GM19438 (cell line): ENCODE results near the gene GAS2L2.

Source experiments
- ATAC-seq: cut with Tn5 transposase; IDR thresholded peaks from one replicate; pipeline ENCODE4 v1.9.1; 2021; ENCODE audit warnings: low read depth; ENCODE audit not compliant: unreplicated experiment

The GAS2L2 gene

GRCh38 chr17:35752945-35753764, at the start of gene GAS2L2:
Gene GAS2L2, minus strand, starts transcription at chr17:35753239. Its CDS starts 389 bp downstream, at chr17:35752850.
- no peak for ATAC-seq

GRCh38 chr17:35801583-35802224, 48.7 kb upstream of the GAS2L2 start:
- no peak for ATAC-seq

GRCh38 chr17:35799942-35800341, 46.9 kb upstream of the GAS2L2 start:
- ATAC-seq, result no peak

- no peak for ATAC-seq
Observed at GRCh38 chr17:35797918-35798317, 44.9 kb upstream of the GAS2L2 start.

- no peak for ATAC-seq
Observed at GRCh38 chr17:35797370-35797769, 44.3 kb upstream of the GAS2L2 start.

GRCh38 chr17:35796942-35797341, 43.9 kb upstream of the GAS2L2 start:
- no peak for ATAC-seq

- no peak for ATAC-seq
Observed at GRCh38 chr17:35795871-35796265, 42.8 kb upstream of the GAS2L2 start.

GRCh38 chr17:35795007-35795870, 42.2 kb upstream of the GAS2L2 start, which contains the start of gene MMP28:
Gene MMP28, minus strand, starts transcription at chr17:35795641. Its CDS starts 264 bp downstream, at chr17:35795377.
- ATAC-seq, result no peak

- no peak for ATAC-seq
Observed at GRCh38 chr17:35793257-35793656, 40.2 kb upstream of the GAS2L2 start.

GRCh38 chr17:35791681-35792350, 38.8 kb upstream of the GAS2L2 start:
- ATAC-seq, result no peak

GRCh38 chr17:35790841-35791240, 37.8 kb upstream of the GAS2L2 start:
- no peak for ATAC-seq

- no peak for ATAC-seq
Observed at GRCh38 chr17:35788477-35789368, 35.7 kb upstream of the GAS2L2 start.

- no peak for ATAC-seq
Observed at GRCh38 chr17:35786941-35787432, 33.9 kb upstream of the GAS2L2 start.

GRCh38 chr17:35784895-35785294, 31.9 kb upstream of the GAS2L2 start:
- ATAC-seq, result no peak

GRCh38 chr17:35780950-35781349, 27.9 kb upstream of the GAS2L2 start:
- ATAC-seq, result no peak

GRCh38 chr17:35778641-35779196, 25.7 kb upstream of the GAS2L2 start:
- no peak for ATAC-seq

- ATAC-seq, result no peak
Observed at GRCh38 chr17:35775583-35775982, 22.5 kb upstream of the GAS2L2 start.

GRCh38 chr17:35775039-35775438, 22.0 kb upstream of the GAS2L2 start:
- no peak for ATAC-seq

GRCh38 chr17:35774499-35774898, 21.5 kb upstream of the GAS2L2 start:
- no peak for ATAC-seq
